GM18951 (cell line): ENCODE results near the gene MAPK7.

Experiments used
- POLR2A ChIP-seq: IDR thresholded peaks from 4 replicates; pipeline ENCODE4 v1.6.1; 2011; ENCODE audit warnings: mild to moderate bottlenecking; ENCODE audit not compliant: insufficient read length, insufficient read depth; ENCODE audit errors: extremely low read depth
- in situ Hi-C: fragments of 300-500 bp; cut with MboI; formaldehyde crosslinking; loops from one replicate; pipeline ENCODE4 v1.12.0; 2022; ENCODE audit warnings: low sequenced_read_pairs, mixed read lengths, inconsistent platforms; ENCODE audit not compliant: unreplicated experiment

The MAPK7 gene

DNA sequence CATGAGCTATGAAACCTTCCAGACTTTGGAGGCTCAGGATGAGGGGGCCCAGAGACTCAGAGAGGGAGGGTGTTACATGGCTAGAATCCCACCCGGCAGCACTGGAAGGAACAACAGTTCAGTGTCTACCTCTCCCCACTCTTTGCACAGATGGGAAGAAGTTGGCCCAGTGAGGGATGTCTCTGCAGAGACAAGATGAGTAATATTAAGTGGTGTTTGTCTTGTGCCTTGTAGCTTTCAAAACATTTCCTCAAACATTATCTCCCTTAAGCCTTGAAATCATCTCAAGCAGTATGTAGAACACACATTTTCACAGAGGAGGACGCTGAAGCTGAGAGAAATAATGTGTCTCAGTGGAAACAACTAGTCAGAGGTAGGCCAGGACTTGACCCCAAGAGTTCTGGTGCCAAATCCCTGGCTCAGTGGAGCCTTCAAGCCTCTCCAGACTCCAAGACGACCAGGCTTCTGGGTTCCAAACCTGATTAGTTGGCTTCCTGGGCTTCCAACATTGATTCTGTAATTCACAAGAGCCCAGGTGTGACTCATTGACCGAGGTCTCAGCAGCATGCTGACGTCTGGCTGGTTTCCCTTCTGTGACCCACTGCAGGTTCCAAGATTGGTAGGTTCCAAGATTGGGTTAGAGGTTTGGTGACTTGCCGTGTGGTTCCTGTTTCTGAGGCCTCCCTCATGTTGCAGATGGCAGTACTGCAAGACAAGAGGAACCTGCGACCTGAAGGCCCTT lies 40.1 kb downstream of the MAPK7 start:
- in situ Hi-C loops = no loop called here
- TF ChIP-seq POLR2A = no peak

DNA sequence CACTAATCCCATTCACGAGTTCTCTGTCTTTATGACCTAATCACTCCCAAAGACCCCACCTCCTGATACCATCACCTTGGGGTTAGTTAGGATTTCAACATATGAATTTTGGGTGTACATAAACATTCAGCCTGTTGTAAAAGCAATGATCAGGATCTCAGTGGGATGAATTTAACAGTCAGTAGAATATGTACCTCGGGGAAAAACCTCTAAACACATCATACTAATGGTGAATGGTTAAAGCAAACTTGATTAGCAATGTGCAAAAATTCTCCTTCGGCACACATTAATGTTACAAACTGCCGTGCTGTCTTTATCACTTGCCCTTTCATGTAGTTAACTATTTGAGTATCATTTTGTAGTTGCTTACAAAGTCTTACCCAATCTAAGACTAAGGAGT lies 42.9 kb downstream of the MAPK7 start:
- in situ Hi-C loops = no loop called here
- TF ChIP-seq POLR2A = no peak

DNA sequence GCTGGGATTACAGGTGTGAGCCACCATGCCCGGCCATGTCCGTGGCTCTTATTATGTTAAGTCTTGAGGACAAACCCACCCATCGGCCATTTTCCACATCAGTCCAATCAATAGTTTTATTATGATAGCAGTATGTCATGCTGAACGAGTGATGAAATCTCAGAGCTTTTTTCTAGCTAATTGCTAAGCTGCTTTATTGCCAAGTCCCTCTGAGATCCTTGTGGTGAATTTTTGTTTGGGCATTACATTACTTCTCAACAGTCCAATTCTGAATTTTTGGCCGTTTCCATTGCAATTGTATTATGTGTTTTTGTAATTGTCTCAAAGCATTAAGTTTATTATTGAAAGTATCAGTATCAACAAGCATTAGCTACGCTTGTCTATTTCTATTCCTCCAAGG lies 43.6 kb downstream of the MAPK7 start:
- in situ Hi-C loops = no loop called here
- no peak for TF ChIP-seq POLR2A

DNA sequence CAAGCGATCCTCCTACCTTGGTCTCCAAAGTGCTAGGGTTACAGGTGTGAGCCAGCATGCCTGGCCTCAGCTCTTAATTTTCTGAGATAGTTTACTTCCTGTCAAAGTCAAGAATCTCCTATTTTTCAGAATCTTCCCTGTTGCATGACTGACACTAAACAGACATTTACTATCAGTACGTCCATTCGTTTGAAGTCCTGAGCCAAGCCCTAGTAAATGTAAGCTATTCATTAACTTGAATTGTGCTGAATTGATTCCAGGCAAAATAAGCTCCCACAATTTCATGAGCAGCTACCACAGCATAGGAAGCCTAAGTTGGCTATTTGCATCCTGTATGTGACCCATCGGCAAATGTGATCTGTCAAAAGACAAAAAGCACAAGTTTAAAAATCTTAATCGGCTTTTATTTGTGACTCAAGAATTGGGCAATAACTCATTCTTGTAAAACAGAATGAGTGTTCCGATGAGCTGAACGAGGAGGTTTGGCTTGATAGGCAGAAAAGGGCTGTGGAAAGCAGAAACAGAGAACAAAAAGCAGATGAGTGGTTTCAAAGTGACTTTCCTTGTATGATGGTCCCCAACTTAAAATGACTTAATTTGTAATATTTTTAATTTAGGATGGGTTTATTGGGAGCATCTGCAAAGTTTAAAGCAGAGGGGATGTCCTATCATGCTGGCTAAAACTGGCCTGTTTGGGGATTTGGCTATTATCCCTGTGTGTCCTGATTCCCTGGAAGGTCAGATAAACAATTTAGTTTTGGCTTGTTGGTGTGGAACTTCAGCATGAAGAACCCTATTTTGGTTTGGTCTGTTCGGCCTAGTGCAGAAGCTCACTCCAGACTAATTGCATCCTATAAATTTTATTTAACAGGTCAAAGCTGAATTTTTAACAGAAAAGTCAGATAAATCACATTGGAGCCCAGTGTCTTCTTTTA lies 46.9 kb downstream of the MAPK7 start:
- in situ Hi-C loops = no loop called here
- TF ChIP-seq POLR2A = no peak

DNA sequence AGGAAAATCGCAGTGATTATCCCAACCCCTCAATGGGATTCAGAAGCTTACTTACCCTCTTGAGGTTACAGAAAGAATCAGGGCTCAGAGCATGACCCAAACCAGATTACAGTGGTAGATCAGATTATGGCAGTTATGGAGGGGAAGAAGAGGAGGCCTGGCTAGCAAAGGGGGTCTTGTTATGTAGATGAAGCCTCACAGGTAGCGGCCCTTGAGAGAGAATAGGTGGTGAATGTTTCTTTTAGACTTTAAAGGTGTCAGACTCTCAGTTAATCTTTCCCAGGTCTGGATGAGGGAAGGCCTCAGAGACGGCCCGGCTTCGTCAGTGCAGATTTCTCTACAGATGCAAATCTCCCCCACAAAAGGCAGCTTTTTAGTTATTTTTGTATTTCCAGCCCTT lies 48.3 kb downstream of the MAPK7 start:
- TF ChIP-seq POLR2A = no peak

DNA sequence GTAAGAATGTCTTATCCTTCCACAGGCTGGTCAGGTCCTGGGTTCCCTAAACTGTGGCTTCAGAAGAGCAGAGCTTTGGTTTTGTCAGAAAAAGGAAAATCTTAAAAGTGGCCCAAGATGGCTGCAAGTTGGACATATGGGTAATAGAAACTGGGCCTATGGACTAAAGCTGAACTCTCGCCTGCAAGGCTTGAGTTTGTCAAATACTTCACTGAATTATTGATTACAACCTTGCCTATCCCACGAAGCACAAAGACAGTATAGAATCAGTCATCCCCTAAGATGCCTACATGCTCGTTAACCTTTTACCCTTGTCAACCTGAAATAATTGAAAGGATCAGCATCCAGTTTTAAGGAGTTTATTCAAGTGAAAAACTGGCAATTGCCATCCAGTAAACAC lies 53.4 kb downstream of the MAPK7 start:
- TF ChIP-seq POLR2A = no peak
- in situ Hi-C loops = no loop called here

More for the DNA sequence above, 48.3 kb downstream of the MAPK7 start:
- in situ Hi-C loops = no loop called here
